ENCODE data around the gene SLC22A1. TPM values are rescaled to one million over a fixed set of nuclear protein-coding genes. Genes with fewer than 3 reads are reported as not detected.

SLC22A1 gene
- total and polyA plus RNA-seq, 2 experiments from 2014 or later = 6.7 to 12.9 TPM

GRCh38 chr6:160198606-160199211 lies 77.1 kb downstream of the SLC22A1 start:
- Histone ChIP-seq H3K79me2 (no peaks in the 10 kb centered on the region), H2AFZ (peak overlapping the region; percentile 27), H3K9me3 (ENCODE audit: low read depth) (no peaks in the 10 kb centered on the region), H3K4me2 (peak overlapping the region; percentile 45), H3K27me3 (no peaks in the 10 kb centered on the region), H4K20me1 (ENCODE audit: insufficient read depth, poor library complexity, severe bottlenecking) (no peaks in the 10 kb centered on the region), H3K4me3 (no peak overlapping the region), H3K9me2 (replicated peaks; ENCODE audit: insufficient read depth) (no peaks in the 10 kb centered on the region), H3K36me3 (replicated peaks; ENCODE audit: insufficient read depth, low read depth) (no peaks in the 10 kb centered on the region), H3K4me1 (ENCODE audit: insufficient read depth) (peaks cover 4% of the 10 kb centered on the region), H3K27ac (peak overlapping the region; percentile 58)
- DNase-seq (ENCODE audit: low spot score) = peak; percentile 46
- TF ChIP-seq EZH2phosphoT487 (IDR thresholded peaks at IDR 0.05; ENCODE audit: low read depth, severe bottlenecking, unreplicated experiment) (no peak), CTCF (IDR thresholded peaks at IDR 0.05; ENCODE audit: poor library complexity) (no peak), EZH2 (IDR thresholded peaks at IDR 0.05; ENCODE audit: borderline replicate concordance) (no peak)
- WGBS (ENCODE audit: low lambda C conversion rate, missing lambda C conversion rate) = 31% methylated on average over 3 of the region's 3 CpGs

GRCh38 chr6:160201061-160201460 lies 79.4 kb downstream of the SLC22A1 start:
- Histone ChIP-seq H3K79me2 (no peaks in the 10 kb centered on the region), H3K27me3 (no peaks in the 10 kb centered on the region), H3K36me3 (replicated peaks; ENCODE audit: insufficient read depth, low read depth) (no peaks in the 10 kb centered on the region), H3K4me3 (no peak overlapping the region), H3K9me3 (ENCODE audit: low read depth) (no peaks in the 10 kb centered on the region), H3K4me2 (no peak overlapping the region), H3K4me1 (ENCODE audit: insufficient read depth) (peaks cover 4% of the 10 kb centered on the region), H4K20me1 (ENCODE audit: insufficient read depth, poor library complexity, severe bottlenecking) (no peaks in the 10 kb centered on the region), H3K9me2 (replicated peaks; ENCODE audit: insufficient read depth) (no peaks in the 10 kb centered on the region), H3K27ac (no peak overlapping the region), H2AFZ (no peak overlapping the region)
- TF ChIP-seq EZH2phosphoT487 (IDR thresholded peaks at IDR 0.05; ENCODE audit: low read depth, severe bottlenecking, unreplicated experiment) (no peak), CTCF (IDR thresholded peaks at IDR 0.05; ENCODE audit: poor library complexity) (no peak), EZH2 (IDR thresholded peaks at IDR 0.05; ENCODE audit: borderline replicate concordance) (no peak)
- 97% methylated on average over 2 of the region's 2 CpGs for WGBS (ENCODE audit: low lambda C conversion rate, missing lambda C conversion rate)
- no peak for DNase-seq (ENCODE audit: low spot score)

GRCh38 chr6:160202411-160202810 lies 80.8 kb downstream of the SLC22A1 start:
- WGBS (ENCODE audit: low lambda C conversion rate, missing lambda C conversion rate) = 50% methylated on average over 2 of the region's 2 CpGs
- TF ChIP-seq CTCF (IDR thresholded peaks at IDR 0.05; ENCODE audit: poor library complexity) (no peak), EZH2 (IDR thresholded peaks at IDR 0.05; ENCODE audit: borderline replicate concordance) (no peak), EZH2phosphoT487 (IDR thresholded peaks at IDR 0.05; ENCODE audit: low read depth, severe bottlenecking, unreplicated experiment) (no peak)
- no peak overlapping the region for H2AFZ ChIP-seq
- no peaks in the 10 kb centered on the region for H3K9me2 ChIP-seq (replicated peaks; ENCODE audit: insufficient read depth)
- no peaks in the 10 kb centered on the region for H3K9me3 ChIP-seq (ENCODE audit: low read depth)
- no peaks in the 10 kb centered on the region for H3K36me3 ChIP-seq (replicated peaks; ENCODE audit: insufficient read depth, low read depth)
- H3K27ac ChIP-seq = no peak overlapping the region
- no peaks in the 10 kb centered on the region for H4K20me1 ChIP-seq (ENCODE audit: insufficient read depth, poor library complexity, severe bottlenecking)
- peaks cover 4% of the 10 kb centered on the region for H3K4me1 ChIP-seq (ENCODE audit: insufficient read depth)
- H3K4me3 ChIP-seq = no peak overlapping the region
- no peak overlapping the region for H3K4me2 ChIP-seq
- DNase-seq (ENCODE audit: low spot score) = no peak
- no peaks in the 10 kb centered on the region for H3K27me3 ChIP-seq
- H3K79me2 ChIP-seq = no peaks in the 10 kb centered on the region
